ENCODE results near the gene TBCD.

The TBCD gene

DNA sequence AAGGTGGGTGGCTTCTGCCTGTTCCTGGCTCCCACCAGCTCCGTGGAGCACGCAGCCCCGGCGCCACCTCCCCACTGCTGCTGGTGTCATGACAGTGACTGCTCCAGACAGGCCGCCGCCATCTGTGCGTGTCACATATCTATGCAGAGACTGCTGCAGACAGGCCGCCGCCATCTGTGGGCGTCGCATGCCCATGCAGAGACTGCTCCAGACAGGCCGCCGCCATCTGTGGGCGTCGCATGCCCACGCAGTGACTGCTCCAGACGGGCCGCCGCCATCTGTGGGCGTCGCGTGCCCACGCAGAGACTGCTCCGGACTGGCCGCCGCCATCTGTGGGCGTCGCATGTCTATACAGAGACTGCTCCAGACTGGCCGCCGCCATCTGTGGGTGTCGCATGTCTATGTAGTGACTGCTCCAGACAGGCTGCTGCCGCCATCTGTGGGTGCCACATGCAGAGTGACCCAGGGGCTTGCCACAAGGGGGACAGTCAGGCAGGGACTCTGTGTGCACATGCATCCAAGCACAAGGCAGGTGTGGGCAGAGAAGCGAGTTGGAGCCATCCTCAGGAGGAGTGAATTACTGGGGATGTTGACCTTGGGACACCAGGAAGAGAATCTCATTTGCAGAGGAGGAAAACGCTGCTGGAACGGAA lies 38.7 kb upstream of the TBCD start:
- no peak for DNase-seq (ENCODE audit: low read depth)
- no peak overlapping the region for H3K4me3 ChIP-seq (ENCODE audit: low read depth, low read length)
- TF ChIP-seq MYC (IDR thresholded peaks at IDR 0.05; ENCODE audit: low read depth, low read length) (no peak), POLR2A (IDR thresholded peaks at IDR 0.05; ENCODE audit: extremely low read depth, insufficient read length) (no peak)
- TF ChIP-seq, protein P1, sequence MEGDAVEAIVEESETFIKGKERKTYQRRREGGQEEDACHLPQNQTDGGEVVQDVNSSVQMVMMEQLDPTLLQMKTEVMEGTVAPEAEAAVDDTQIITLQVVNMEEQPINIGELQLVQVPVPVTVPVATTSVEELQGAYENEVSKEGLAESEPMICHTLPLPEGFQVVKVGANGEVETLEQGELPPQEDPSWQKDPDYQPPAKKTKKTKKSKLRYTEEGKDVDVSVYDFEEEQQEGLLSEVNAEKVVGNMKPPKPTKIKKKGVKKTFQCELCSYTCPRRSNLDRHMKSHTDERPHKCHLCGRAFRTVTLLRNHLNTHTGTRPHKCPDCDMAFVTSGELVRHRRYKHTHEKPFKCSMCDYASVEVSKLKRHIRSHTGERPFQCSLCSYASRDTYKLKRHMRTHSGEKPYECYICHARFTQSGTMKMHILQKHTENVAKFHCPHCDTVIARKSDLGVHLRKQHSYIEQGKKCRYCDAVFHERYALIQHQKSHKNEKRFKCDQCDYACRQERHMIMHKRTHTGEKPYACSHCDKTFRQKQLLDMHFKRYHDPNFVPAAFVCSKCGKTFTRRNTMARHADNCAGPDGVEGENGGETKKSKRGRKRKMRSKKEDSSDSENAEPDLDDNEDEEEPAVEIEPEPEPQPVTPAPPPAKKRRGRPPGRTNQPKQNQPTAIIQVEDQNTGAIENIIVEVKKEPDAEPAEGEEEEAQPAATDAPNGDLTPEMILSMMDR (IDR thresholded peaks at IDR 0.05; ENCODE audit: low read depth, low read length): no peak
- TF ChIP-seq, protein P2, sequence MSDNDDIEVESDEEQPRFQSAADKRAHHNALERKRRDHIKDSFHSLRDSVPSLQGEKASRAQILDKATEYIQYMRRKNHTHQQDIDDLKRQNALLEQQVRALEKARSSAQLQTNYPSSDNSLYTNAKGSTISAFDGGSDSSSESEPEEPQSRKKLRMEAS (IDR thresholded peaks at IDR 0.05; ENCODE audit: low read depth, low read length): no peak

DNA sequence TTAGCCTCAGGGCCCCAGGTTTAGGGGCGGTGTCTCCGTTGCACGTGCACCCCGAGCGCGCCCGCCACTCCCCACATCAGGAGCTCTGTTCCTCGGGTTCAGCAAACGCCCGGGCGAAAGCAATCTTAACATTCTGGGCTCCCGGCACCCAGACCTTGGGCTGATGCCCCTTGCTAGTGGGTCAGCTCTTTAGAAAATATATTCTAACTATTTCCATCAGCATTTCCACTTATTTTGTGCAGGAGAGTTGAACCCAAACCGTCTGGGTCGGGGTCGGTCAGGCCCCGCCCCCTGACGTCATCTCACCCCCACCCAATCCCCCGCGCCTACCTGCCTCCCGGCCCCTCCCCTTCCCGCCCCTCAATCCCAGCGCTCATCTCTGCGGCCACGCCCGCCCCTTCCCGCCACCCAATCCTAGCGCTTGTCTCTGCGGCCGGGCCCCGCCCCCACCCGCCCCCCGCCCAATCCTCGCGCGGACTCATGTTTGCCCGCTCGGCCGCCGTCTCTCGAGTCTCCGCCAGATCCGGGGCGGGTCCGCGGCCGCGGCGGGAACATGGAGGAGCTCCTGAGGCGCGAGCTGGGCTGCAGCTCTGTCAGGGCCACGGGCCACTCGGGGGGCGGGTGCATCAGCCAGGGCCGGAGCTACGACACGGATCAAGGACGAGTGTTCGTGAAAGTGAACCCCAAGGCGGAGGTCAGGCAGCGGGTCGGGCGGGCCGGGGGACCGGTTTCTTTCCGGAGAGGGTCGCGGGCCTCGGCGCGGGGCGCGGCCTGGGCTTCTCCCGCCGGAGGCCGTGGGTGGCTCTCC lies 35.5 kb upstream of the TBCD start, which contains the start of gene FN3KRP:
TSS of gene FN3KRP (plus strand) at position 504 of the 808 bp plus-strand sequence. CDS start at position 554, 50 bp downstream.
- TF ChIP-seq POLR2A (IDR thresholded peaks at IDR 0.05; ENCODE audit: extremely low read depth, insufficient read length): peak; percentile 71
- TF ChIP-seq, protein P1 (IDR thresholded peaks at IDR 0.05; ENCODE audit: low read depth, low read length): no peak
- DNase-seq (ENCODE audit: low read depth): peak; percentile 94
- peak within 1 kb of the TSS; percentile 78 for H3K4me3 ChIP-seq (ENCODE audit: low read depth, low read length)

DNA sequence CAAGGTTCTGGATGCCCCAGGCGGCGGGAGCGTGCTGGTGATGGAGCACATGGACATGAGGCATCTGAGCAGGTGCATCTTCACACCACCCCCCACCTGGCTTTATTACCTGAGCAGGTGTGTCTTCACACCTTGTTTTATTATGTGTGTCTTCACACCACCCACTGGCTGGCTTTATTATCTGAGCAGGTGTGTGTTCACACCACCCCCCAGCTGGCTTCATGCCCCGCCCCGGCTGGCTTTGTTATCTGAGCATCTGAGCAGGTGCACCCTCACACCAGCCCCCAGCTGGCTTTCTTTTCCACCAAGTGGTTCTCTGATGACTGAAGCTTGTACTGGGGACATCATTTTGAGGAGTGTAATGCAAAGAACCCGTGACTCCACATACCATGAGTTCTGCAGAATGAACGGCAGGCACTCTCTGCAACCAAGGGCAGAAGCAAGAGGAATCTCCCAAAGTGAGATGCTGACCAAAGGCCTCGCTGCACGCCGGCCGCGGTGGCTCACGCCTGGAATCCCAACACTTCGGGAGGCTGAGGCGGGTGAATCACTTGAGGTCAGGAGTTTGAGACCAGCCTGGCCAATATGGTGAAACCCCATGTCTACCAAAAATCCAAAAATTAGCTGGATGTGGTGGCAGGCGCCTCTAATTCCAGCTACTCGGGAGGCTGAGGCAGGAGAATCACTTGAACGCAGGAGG lies 32.7 kb upstream of the TBCD start:
- H3K4me3 ChIP-seq (ENCODE audit: low read depth, low read length): no peak overlapping the region
- TF ChIP-seq MYC (IDR thresholded peaks at IDR 0.05; ENCODE audit: low read depth, low read length): no peak
- TF ChIP-seq POLR2A (IDR thresholded peaks at IDR 0.05; ENCODE audit: extremely low read depth, insufficient read length): no peak
- TF ChIP-seq, protein P2 (IDR thresholded peaks at IDR 0.05; ENCODE audit: low read depth, low read length): no peak
- TF ChIP-seq, protein P1 (IDR thresholded peaks at IDR 0.05; ENCODE audit: low read depth, low read length): no peak
- DNase-seq (ENCODE audit: low read depth): no peak

DNA sequence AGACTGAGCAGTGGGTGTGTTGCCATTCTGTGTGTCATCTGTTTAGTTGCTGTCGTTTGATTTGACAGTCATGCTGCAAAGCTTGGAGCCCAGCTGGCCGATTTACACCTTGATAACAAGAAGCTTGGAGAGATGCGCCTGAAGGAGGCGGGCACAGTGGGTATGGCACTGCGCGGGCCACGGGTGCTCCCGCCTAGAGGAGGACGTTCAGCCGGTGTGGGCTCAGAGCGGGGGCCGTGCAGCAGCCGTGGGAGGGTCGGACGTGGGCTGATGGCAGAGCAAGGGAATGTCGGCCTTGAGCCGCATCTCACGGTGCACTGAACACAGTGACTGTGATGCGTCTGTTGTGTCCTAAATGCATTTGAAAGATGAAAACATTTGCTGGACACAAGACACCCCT lies 31.7 kb upstream of the TBCD start:
- TF ChIP-seq, protein P2 (IDR thresholded peaks at IDR 0.05; ENCODE audit: low read depth, low read length): no peak
- no peak for TF ChIP-seq MYC (IDR thresholded peaks at IDR 0.05; ENCODE audit: low read depth, low read length)
- TF ChIP-seq, protein P1 (IDR thresholded peaks at IDR 0.05; ENCODE audit: low read depth, low read length): no peak
- TF ChIP-seq POLR2A (IDR thresholded peaks at IDR 0.05; ENCODE audit: extremely low read depth, insufficient read length): no peak

DNA sequence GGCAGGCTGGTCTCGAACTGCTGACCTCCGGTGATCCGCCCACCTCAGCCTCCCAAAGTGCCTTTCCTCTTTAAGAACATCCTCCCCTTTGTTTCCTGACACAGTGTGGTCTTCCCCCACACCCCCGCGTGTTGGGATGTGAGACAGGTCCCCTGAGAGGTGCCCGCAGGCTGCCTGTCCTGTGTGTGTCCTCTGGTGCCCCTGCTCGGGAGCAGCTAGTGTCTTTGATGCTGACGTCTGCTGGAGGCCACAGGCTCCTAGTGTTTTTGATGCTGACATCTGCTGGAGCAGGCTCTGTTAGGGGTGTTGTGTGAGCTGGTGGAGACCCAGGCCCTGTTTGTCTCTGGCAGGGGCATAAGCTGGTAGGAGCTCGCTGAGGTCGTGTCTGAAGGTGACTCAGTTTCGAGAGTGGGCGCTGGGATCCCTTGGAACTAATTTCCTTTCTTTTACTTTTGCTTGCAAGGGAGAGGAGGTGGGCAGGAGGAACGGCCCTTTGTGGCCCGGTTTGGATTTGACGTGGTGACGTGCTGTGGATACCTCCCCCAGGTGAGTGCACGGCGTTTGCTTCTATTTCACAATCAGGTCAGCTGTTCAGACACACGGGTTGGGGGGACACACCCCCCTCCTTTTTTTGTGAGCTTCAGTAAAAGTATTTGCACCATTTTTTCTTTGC lies 29.4 kb upstream of the TBCD start:
- no peak overlapping the region for H3K4me3 ChIP-seq (ENCODE audit: low read depth, low read length)
- TF ChIP-seq, protein P1 (IDR thresholded peaks at IDR 0.05; ENCODE audit: low read depth, low read length): no peak
- TF ChIP-seq POLR2A (IDR thresholded peaks at IDR 0.05; ENCODE audit: extremely low read depth, insufficient read length): no peak
- DNase-seq (ENCODE audit: low read depth): no peak

More for the DNA sequence above, 31.7 kb upstream of the TBCD start:
- no peak for DNase-seq (ENCODE audit: low read depth)
- H3K4me3 ChIP-seq (ENCODE audit: low read depth, low read length): no peak overlapping the region

Data from NB4 (cell line).